H1 (cell line): ENCODE data around the gene DNMT3B. TPM values are rescaled to one million over a fixed set of nuclear protein-coding genes. Genes with fewer than 3 reads are reported as not detected.
A peak's percentile ranks its signal among the peaks of the same experiment; 100 is the strongest.

Source experiments
- CTCF ChIA-PET: fragments of 300-600 bp; sonication (Branson Sonifier 250); formaldehyde crosslinking; loops from one replicate; lab custom pipeline; 2021; ENCODE audit not compliant: partially characterized antibody; lab: Charles Lee
- POLR2A ChIA-PET: fragments of 300-600 bp; sonication (Branson Sonifier 250); formaldehyde crosslinking; loops from one replicate; lab custom pipeline; 2021; ENCODE audit warnings: inconsistent platforms; ENCODE audit not compliant: partially characterized antibody; lab: Charles Lee
- DNase-seq, 2 experiments: peaks; one replicate each; pipeline versions ENCODE4 v3.0.0 to v3.0.0-alpha.2; 2010 to 2022; ENCODE audit warnings: low spot score in 2 of 2, low read depth in 1 of 2, mixed read lengths in 1 of 2
- FAIRE-seq: peaks from 2 replicates; lab custom pipeline; 2011; peaks lifted over from hg19 to GRCh38; lab: Jason Lieb, UNC
- H2AFZ ChIP-seq: 2 replicates; pipeline ENCODE4 v1.8.1; 2012; ENCODE audit warnings: low read length, inconsistent platforms
- H2AK5ac ChIP-seq: 2 replicates; pipeline ENCODE4 v1.6.1; 2013; ENCODE audit warnings: low read depth, low read length
- H2BK120ac ChIP-seq: replicated peaks from 2 replicates; pipeline ENCODE3; 2013; ENCODE audit warnings: low read depth, low read length, inconsistent platforms
- H2BK12ac ChIP-seq: 2 replicates; pipeline ENCODE4 v1.6.1; 2013; ENCODE audit warnings: low read depth, low read length
- H2BK15ac ChIP-seq: 2 replicates; pipeline ENCODE4 v1.6.1; 2013; ENCODE audit warnings: low read length
- H2BK20ac ChIP-seq: 2 replicates; pipeline ENCODE4 v1.6.1; 2013; ENCODE audit warnings: low read length
- H2BK5ac ChIP-seq: 2 replicates; pipeline ENCODE4 v1.6.1; 2013; ENCODE audit warnings: low read depth, low read length
- H3K14ac ChIP-seq: 2 replicates; pipeline ENCODE4 v1.6.1; 2013; ENCODE audit warnings: inconsistent platforms; ENCODE audit not compliant: insufficient read length
- H3K18ac ChIP-seq: 2 replicates; pipeline ENCODE4 v1.6.1; 2013; ENCODE audit warnings: low read length; ENCODE audit errors: extremely low read depth
- H3K23ac ChIP-seq: 2 replicates; pipeline ENCODE4 v1.6.1; 2013; ENCODE audit warnings: inconsistent platforms; ENCODE audit not compliant: insufficient read length
- H3K23me2 ChIP-seq: 2 replicates; pipeline ENCODE4 v1.6.1; 2013; ENCODE audit warnings: low read depth, low read length
- H3K27ac ChIP-seq: 2 replicates; pipeline ENCODE4 v1.6.1; 2011; ENCODE audit warnings: low read depth, low read length, inconsistent platforms
- H3K27me3 ChIP-seq, 4 experiments: replicated peaks in 1 of 4; 1 replicate in 1 of 4; 2 replicates in 3 of 4; pipeline versions ENCODE4 v1.6.1 to v1.8.1; 2011 to 2013; ENCODE audit warnings: low read length in 3 of 4, mild to moderate bottlenecking in 3 of 4, inconsistent platforms in 2 of 4, mixed read lengths in 2 of 4, moderate library complexity in 1 of 4; ENCODE audit not compliant: control insufficient read depth in 3 of 4, insufficient read depth in 3 of 4; ENCODE audit errors: extremely low read depth in 1 of 4
- H3K36me3 ChIP-seq, 4 experiments: 2 replicates each; pipeline versions ENCODE4 v1.6.1 to v1.8.1; 2011 to 2013; ENCODE audit warnings: mild to moderate bottlenecking in 4 of 4, low read length in 3 of 4, moderate library complexity in 2 of 4, control low read depth in 1 of 4, inconsistent platforms in 1 of 4; ENCODE audit not compliant: insufficient read depth in 4 of 4, control insufficient read depth in 2 of 4
- H3K4ac ChIP-seq: replicated peaks from 2 replicates; pipeline ENCODE3; 2013; ENCODE audit warnings: low read length, low read depth, mixed read lengths, inconsistent platforms; ENCODE audit not compliant: insufficient read length
- H3K4me1 ChIP-seq, 4 experiments: replicated peaks in 1 of 4; 1 replicate in 1 of 4; 2 replicates in 3 of 4; pipeline versions ENCODE4 v1.6.1 to v1.8.1; 2011 to 2013; ENCODE audit warnings: low read length in 3 of 4, inconsistent platforms in 2 of 4, mixed read lengths in 1 of 4; ENCODE audit not compliant: insufficient read depth in 4 of 4, control insufficient read depth in 3 of 4
- H3K4me2 ChIP-seq, 2 experiments: 2 replicates each; pipeline versions ENCODE4 v1.6.1 to v1.8.1; 2011 to 2013; ENCODE audit warnings: low read depth in 2 of 2, low read length in 2 of 2, control low read depth in 1 of 2, inconsistent platforms in 1 of 2, mild to moderate bottlenecking in 1 of 2; ENCODE audit not compliant: insufficient read depth in 1 of 2
- H3K4me3 ChIP-seq, 4 experiments: fragments of 200-600, 300-600 bp in 1 of 4; sonication (generic), shearing (Covaris generic), sonication (Bioruptor Twin) in 1 of 4; 2 replicates each; pipeline versions ENCODE4 v1.5.1 to v1.8.1; 2011 to 2016; ENCODE audit warnings: low read length in 4 of 4, low read depth in 3 of 4, control low read depth in 2 of 4, inconsistent platforms in 2 of 4, mild to moderate bottlenecking in 2 of 4, mixed read lengths in 1 of 4, moderate library complexity in 1 of 4; ENCODE audit not compliant: insufficient read depth in 2 of 4; ENCODE audit errors: extremely low read depth in 1 of 4
- H3K56ac ChIP-seq: replicated peaks from 2 replicates; pipeline ENCODE3; 2013; ENCODE audit warnings: low read depth, mild to moderate bottlenecking, mixed read lengths, low read length, inconsistent platforms; ENCODE audit not compliant: insufficient read length
- H3K79me1 ChIP-seq: 2 replicates; pipeline ENCODE4 v1.6.1; 2013; ENCODE audit warnings: low read depth, low read length, control low read depth
- H3K79me2 ChIP-seq, 2 experiments: 2 replicates each; pipeline versions ENCODE4 v1.6.1 to v1.8.1; 2012 to 2013; ENCODE audit warnings: low read length in 2 of 2, mild to moderate bottlenecking in 2 of 2, inconsistent platforms in 1 of 2; ENCODE audit not compliant: insufficient read depth in 2 of 2, control insufficient read depth in 1 of 2
- H3K9ac ChIP-seq, 4 experiments: replicated peaks in 1 of 4; 1 replicate in 1 of 4; 2 replicates in 3 of 4; pipeline versions ENCODE4 v1.6.1 to v1.8.1; 2011 to 2013; ENCODE audit warnings: low read depth in 3 of 4, low read length in 3 of 4, control low read depth in 2 of 4, mild to moderate bottlenecking in 2 of 4, moderate library complexity in 2 of 4, inconsistent platforms in 1 of 4; ENCODE audit errors: extremely low read depth in 1 of 4
- H3K9me3 ChIP-seq, 2 experiments: 2 replicates each; pipeline versions ENCODE4 v1.6.1 to v1.8.1; 2012 to 2013; ENCODE audit warnings: mild to moderate bottlenecking in 2 of 2, moderate library complexity in 2 of 2, control low read depth in 1 of 2, inconsistent platforms in 1 of 2, low read depth in 1 of 2, low read length in 1 of 2, mixed read lengths in 1 of 2; ENCODE audit not compliant: insufficient read depth in 2 of 2
- H4K20me1 ChIP-seq, 2 experiments: replicated peaks in 1 of 2; 2 replicates each; pipeline versions ENCODE3 to v1.8.1; 2011 to 2013; ENCODE audit warnings: inconsistent platforms in 2 of 2, low read length in 2 of 2, mild to moderate bottlenecking in 1 of 2; ENCODE audit not compliant: insufficient read depth in 2 of 2, control insufficient read depth in 1 of 2
- H4K5ac ChIP-seq: 2 replicates; pipeline ENCODE4 v1.6.1; 2013; ENCODE audit warnings: low read length, low read depth, mixed read lengths, inconsistent platforms; ENCODE audit not compliant: insufficient read length
- H4K8ac ChIP-seq: 2 replicates; pipeline ENCODE4 v1.8.0; 2013; ENCODE audit warnings: mild to moderate bottlenecking, moderate library complexity, low read length, inconsistent platforms; ENCODE audit not compliant: insufficient read depth; ENCODE audit errors: extremely low read depth
- H4K91ac ChIP-seq: replicated peaks from 2 replicates; pipeline ENCODE3; 2013; ENCODE audit warnings: low read length, mixed read lengths, inconsistent platforms; ENCODE audit not compliant: insufficient read length
- CTCF ChIP-seq, 3 experiments: IDR thresholded peaks; 1 replicate in 2 of 3; 2 replicates in 1 of 3; pipeline versions ENCODE4 v1.5.1 to v1.6.1; 2011; ENCODE audit warnings: low read length in 3 of 3, mild to moderate bottlenecking in 3 of 3, inconsistent platforms in 2 of 3, low read depth in 1 of 3, moderate library complexity in 1 of 3; ENCODE audit not compliant: insufficient read depth in 1 of 3; ENCODE audit errors: control extremely low read depth in 1 of 3
- KDM4A ChIP-seq: IDR thresholded peaks from one replicate; pipeline ENCODE4 v1.7.1; 2012; ENCODE audit warnings: low read depth, mild to moderate bottlenecking, moderate library complexity, low read length, inconsistent platforms; ENCODE audit not compliant: severe bottlenecking
- SUZ12 ChIP-seq: fragments of 200-600 bp; sonication (generic); IDR thresholded peaks from 2 replicates; pipeline ENCODE4 v1.6.1; 2012; ENCODE audit warnings: mild to moderate bottlenecking, inconsistent platforms, low read length, moderate library complexity, mixed read lengths
- WGBS, 2 experiments: shearing (Covaris generic) in 1 of 2; methylation state at CpG; one replicate each; pipeline versions ENCODE4 v1.1.6 to v1.1.7; 2013 to 2015; ENCODE audit warnings: low lambda C conversion rate in 2 of 2, mixed read lengths in 2 of 2, inconsistent platforms in 1 of 2, low coverage in 1 of 2, missing lambda C conversion rate in 1 of 2; ENCODE audit not compliant: insufficient replicate concordance in 2 of 2, insufficient coverage in 1 of 2, insufficient read length in 1 of 2; ENCODE audit errors: extremely low coverage in 1 of 2, missing lambda C conversion rate in 1 of 2; 5-methylcytosine and 5-hydroxymethylcytosine counted together
- polyA plus RNA-seq, 7 experiments: library from polyadenylated mRNA; depleted of rRNA in 3 of 7; stranded (reverse) in 5 of 7; unstranded in 2 of 7; fragments of >200 nt in 5 of 7; fragments of 200-250 nt in 2 of 7; gene quantifications; 1 replicate in 5 of 7; 2 replicates in 1 of 7; 4 replicates in 1 of 7; pipeline versions ENCODE4 v1.2.1 to v1.2.3, GENCODE V29; 2011 to 2013; ENCODE audit warnings: missing spikeins in 2 of 7, mixed read lengths in 2 of 7
- total RNA-seq: library from RNA; stranded (reverse); fragmentation: NEBNext Ultra II Directional; extraction: Animal tissue kit (Norgen Biotek cat#: 25700); gene quantifications from 2 replicates; pipeline ENCODE4 v1.2.1, GENCODE V29; 2021

The DNMT3B gene
- total and polyA plus RNA-seq, 2 of the 8 experiments (the other 6 are each of a cell fraction or from before 2014, with no cell fraction given), result 433 to 1,016 TPM

- no peaks in the 10 kb centered on the region for H3K27me3 ChIP-seq
- peaks cover 12 to 66% of the 10 kb centered on the region in 2 experiments for H3K79me2 ChIP-seq
- peak overlapping the region; percentile 95 for H3K4ac ChIP-seq
- H3K4me2 ChIP-seq, result peak overlapping the region; percentile 70 to 80
- CTCF ChIA-PET, result interaction anchor here (0.8 to 11.0 kb wide), 10 partner anchors 8 to 69 kb away, joined by 3 to 78 read pairs (median 6); partner anchors contain the start of genes C20orf203 and DNMT3B
- H4K8ac ChIP-seq, result peak overlapping the region; percentile 3; the same call in 1 of the 2 replicates
- peak overlapping the region; percentile 73 for H4K91ac ChIP-seq
- DNase-seq, result peak in 1 of 2 experiments; percentile 58
- H3K56ac ChIP-seq, result peak overlapping the region; percentile 81
- 0 out of 2 replicates have a peak overlapping the region, but pooled peaks have one; percentile 68 for H2AK5ac ChIP-seq
- 0 out of 2 replicates have a peak overlapping the region, but pooled peaks have one; percentile 61 for H2BK15ac ChIP-seq
- H3K27ac ChIP-seq, result no peak overlapping the region
- FAIRE-seq, result no peak
- H3K79me1 ChIP-seq, result peaks cover 2% of the 10 kb centered on the region; the same call in 1 of the 2 replicates
- H3K4me1 ChIP-seq, result peaks cover 5 to 14% (median 9%) of the 10 kb centered on the region in 4 experiments; a peak in 6 of 7 replicates
- peaks cover 0 to 4% (median 0%) of the 10 kb centered on the region in 4 experiments; a peak in 1 of 8 replicates for H3K36me3 ChIP-seq
- peaks cover 9% of the 10 kb centered on the region; the same call in 1 of the 2 replicates for H3K23me2 ChIP-seq
- H2BK12ac ChIP-seq, result peak overlapping the region; percentile 68; the same call in 1 of the 2 replicates
- peak overlapping the region; percentile 59 for H2BK120ac ChIP-seq
- peaks cover 0 to 4% of the 10 kb centered on the region in 2 experiments for H4K20me1 ChIP-seq
- peak overlapping the region; percentile 71; the same call in 1 of the 2 replicates for H2BK5ac ChIP-seq
- peak overlapping the region; percentile 31 to 76 (median 48); a peak in 5 of 7 replicates for H3K9ac ChIP-seq
- WGBS, 2 experiments, result 16% methylated on average over 14 of the region's 25 CpGs; no CpG with 5 or more reads in 1 of the 2 experiments
- H2AFZ ChIP-seq, result no peak overlapping the region
- H3K9me3 ChIP-seq, result no peaks in the 10 kb centered on the region
- H3K23ac ChIP-seq, result no peak overlapping the region
- peak overlapping the region; percentile 68 for H4K5ac ChIP-seq
- peak overlapping the region; percentile 32; the same call in 1 of the 2 replicates for H2BK20ac ChIP-seq
- H3K4me3 ChIP-seq, result peak overlapping the region; percentile 59 to 84 (median 72)
- peak overlapping the region; percentile 62 for H3K14ac ChIP-seq
- TF ChIP-seq SUZ12 (0 out of 2 replicates have a peak, but pooled peaks have one; percentile 14), CTCF (IDR thresholded peaks at IDR 0.05; ENCODE audit: control extremely low read depth in 1 of 3, insufficient read depth in 1 of 3, low read depth in 1 of 3, low read length in 3 of 3) (peak in 1 of 3 experiments; percentile 11; a peak in 1 of 4 replicates), KDM4A (no peak)
- POLR2A ChIA-PET, result interaction anchor here (0.6 to 13.4 kb wide), 11 partner anchors 11 to 69 kb away, joined by 3 to 239 read pairs (median 6); partner anchors contain the start of gene DNMT3B
- H3K18ac ChIP-seq, result peak overlapping the region; percentile 60
Measured at GRCh38 chr20:32742322-32743236, 19.6 kb upstream of the DNMT3B start.
